Activated CD4-positive, alpha-beta T cell treated with anti-CD3 and anti-CD28 coated beads, Interleukin-2, amount 10 ng/mL, durations not matched to agents 7 days and 5 days (primary cell): Measurements from ENCODE around the gene CAPS. TPM values are rescaled to one million over a fixed set of nuclear protein-coding genes. Genes with fewer than 3 reads are reported as not detected.
A peak's percentile ranks its signal among the peaks of the same experiment; 100 is the strongest.

Experiments used
- CTCF ChIA-PET: fragments of 350-600 bp; sonication (Branson Sonifier 250); formaldehyde crosslinking; loops from one replicate; lab custom pipeline; 2021; ENCODE audit warnings: antibody characterized with exemption; lab: Charles Lee
- POLR2A ChIA-PET: fragments of 350-600 bp; sonication (Branson Sonifier 250); formaldehyde crosslinking; loops from one replicate; lab custom pipeline; 2021; ENCODE audit warnings: antibody characterized with exemption; lab: Charles Lee
- DNase-seq: peaks from one replicate; pipeline ENCODE4 v3.0.0-alpha.2; 2020
- H3K27ac Mint-ChIP-seq: one replicate; pipeline ENCODE4 v1.8.0; 2021; ENCODE audit warnings: mild to moderate bottlenecking, moderate library complexity, mixed read lengths
- H3K27me3 Mint-ChIP-seq: one replicate; pipeline ENCODE4 v1.8.0; 2021; ENCODE audit warnings: mixed read lengths
- H3K36me3 Mint-ChIP-seq: one replicate; pipeline ENCODE4 v1.8.0; 2021; ENCODE audit warnings: low read depth, mixed read lengths
- H3K4me1 Mint-ChIP-seq: one replicate; pipeline ENCODE4 v1.8.0; 2021; ENCODE audit warnings: mixed read lengths
- H3K4me3 Mint-ChIP-seq: one replicate; pipeline ENCODE4 v1.8.0; 2021; ENCODE audit warnings: mild to moderate bottlenecking, moderate library complexity, mixed read lengths
- H3K9me3 Mint-ChIP-seq: one replicate; pipeline ENCODE4 v1.8.0; 2021; ENCODE audit warnings: mixed read lengths
- total RNA-seq, 2 experiments: library from RNA; stranded (reverse); gene quantifications; one replicate each; pipeline ENCODE4 v1.2.3, GENCODE V29; 2021

Gene CAPS
- total RNA-seq, 2 experiments from 2014 or later: 17.2 to 21.0 TPM

GRCh38 chr19:5904352-5905113 lies 9.5 kb upstream of the CAPS start, which contains the start of gene VMAC:
TSS of gene VMAC (plus strand) at chr19:5904872. CDS start at chr19:5904891, 19 bp downstream.
- DNase-seq: peak; percentile 100
- Mint-ChIP-seq H3K36me3 (peaks cover 13% of the 10 kb centered on the region), H3K9me3 (no peaks in the 10 kb centered on the region), H3K4me3 (peak within 1 kb of the TSS; percentile 86), H3K27ac (peak within 1 kb of the TSS; percentile 100), H3K4me1 (peaks cover 32% of the 10 kb centered on the region), H3K27me3 (no peaks in the 10 kb centered on the region)
- ChIA-PET POLR2A (interaction anchor here (0.6 to 1.8 kb wide), 3 partner anchors 74 to 282 kb away, joined by 3 to 7 read pairs (median 4); partner anchors contain the start of genes RANBP3, SAFB and SAFB2), CTCF (interaction anchor here (0.8 to 4.9 kb wide), 3 partner anchors 24 to 100 kb away, joined by 3 to 39 read pairs (median 6); partner anchors contain the start of gene NRTN)

GRCh38 chr19:5905114-5905778 lies 8.8 kb upstream of the CAPS start:
- ChIA-PET POLR2A (no interaction called here), CTCF (interaction anchor here (4.9 kb wide), 1 partner anchor 101 kb away, joined by 39 read pairs; the partner anchor contains the start of gene NRTN)

GRCh38 chr19:5907241-5907640 lies 6.8 kb upstream of the CAPS start:
- H3K9me3 Mint-ChIP-seq: no peaks in the 10 kb centered on the region
- DNase-seq: no peak
- no peak overlapping the region for H3K27ac Mint-ChIP-seq
- POLR2A ChIA-PET: no interaction called here
- no peaks in the 10 kb centered on the region for H3K27me3 Mint-ChIP-seq
- H3K4me3 Mint-ChIP-seq: no peak overlapping the region
- CTCF ChIA-PET: interaction anchor here (2.0 kb wide), 1 partner anchor 103 kb away, joined by 7 read pairs; no protein-coding TSS in a partner anchor
- peaks cover 9% of the 10 kb centered on the region for H3K36me3 Mint-ChIP-seq
- peaks cover 19% of the 10 kb centered on the region for H3K4me1 Mint-ChIP-seq

More at GRCh38 chr19:5905114-5905778, 8.8 kb upstream of the CAPS start:
- Mint-ChIP-seq H3K9me3 (no peaks in the 10 kb centered on the region), H3K27ac (peak overlapping the region; percentile 85), H3K4me1 (peaks cover 30% of the 10 kb centered on the region), H3K27me3 (no peaks in the 10 kb centered on the region), H3K36me3 (peaks cover 14% of the 10 kb centered on the region), H3K4me3 (peak overlapping the region; percentile 86)
- no peak for DNase-seq

- H3K4me1 Mint-ChIP-seq: peaks cover 10% of the 10 kb centered on the region
- no peak for DNase-seq
- H3K36me3 Mint-ChIP-seq: peaks cover 5% of the 10 kb centered on the region
- no peaks in the 10 kb centered on the region for H3K9me3 Mint-ChIP-seq
- no peak overlapping the region for H3K27ac Mint-ChIP-seq
- POLR2A ChIA-PET: no interaction called here
- H3K27me3 Mint-ChIP-seq: no peaks in the 10 kb centered on the region
- CTCF ChIA-PET: interaction anchor here (1.3 to 2.0 kb wide), 2 partner anchors 39 to 105 kb away, joined by 5 to 7 read pairs; no protein-coding TSS in a partner anchor
- H3K4me3 Mint-ChIP-seq: no peak overlapping the region
Observed at GRCh38 chr19:5908773-5909442, 5.1 kb upstream of the CAPS start.

GRCh38 chr19:5910638-5910907 lies 3.5 kb upstream of the CAPS start:
- Mint-ChIP-seq H3K9me3 (no peaks in the 10 kb centered on the region), H3K27ac (no peak overlapping the region), H3K4me1 (peaks cover 10% of the 10 kb centered on the region), H3K27me3 (no peaks in the 10 kb centered on the region), H3K4me3 (no peak overlapping the region), H3K36me3 (peaks cover 5% of the 10 kb centered on the region)
- ChIA-PET POLR2A (no interaction called here), CTCF (no interaction called here)
- no peak for DNase-seq

- Mint-ChIP-seq H3K27me3 (no peaks in the 10 kb centered on the region), H3K9me3 (no peaks in the 10 kb centered on the region), H3K36me3 (peaks cover 7% of the 10 kb centered on the region), H3K4me1 (peaks cover 6% of the 10 kb centered on the region), H3K4me3 (no peak overlapping the region), H3K27ac (no peak overlapping the region)
- CTCF ChIA-PET: interaction anchor here (0.7 kb wide), 1 partner anchor 23 kb away, joined by 4 read pairs; no protein-coding TSS in a partner anchor
- POLR2A ChIA-PET: no interaction called here
- no peak for DNase-seq
Observed at GRCh38 chr19:5911366-5911765, 2.7 kb upstream of the CAPS start.

- Mint-ChIP-seq H3K4me1 (no peaks in the 10 kb centered on the region), H3K27ac (no peak overlapping the region), H3K27me3 (no peaks in the 10 kb centered on the region), H3K4me3 (no peak overlapping the region), H3K9me3 (no peaks in the 10 kb centered on the region), H3K36me3 (peaks cover 13% of the 10 kb centered on the region)
- POLR2A ChIA-PET: no interaction called here
- CTCF ChIA-PET: no interaction called here
- DNase-seq: no peak
Observed at GRCh38 chr19:5914358-5914774, 312 bp downstream of the CAPS start.

GRCh38 chr19:5914946-5915781 lies 1.1 kb downstream of the CAPS start:
- Mint-ChIP-seq H3K27ac (no peak overlapping the region), H3K9me3 (no peaks in the 10 kb centered on the region), H3K4me1 (no peaks in the 10 kb centered on the region), H3K36me3 (peaks cover 12% of the 10 kb centered on the region), H3K4me3 (no peak overlapping the region), H3K27me3 (no peaks in the 10 kb centered on the region)
- CTCF ChIA-PET: no interaction called here
- DNase-seq: no peak
- POLR2A ChIA-PET: no interaction called here

- no peak overlapping the region for H3K4me3 Mint-ChIP-seq
- H3K27ac Mint-ChIP-seq: no peak overlapping the region
- DNase-seq: no peak
- peaks cover 12% of the 10 kb centered on the region for H3K36me3 Mint-ChIP-seq
- POLR2A ChIA-PET: no interaction called here
- H3K9me3 Mint-ChIP-seq: no peaks in the 10 kb centered on the region
- no peaks in the 10 kb centered on the region for H3K27me3 Mint-ChIP-seq
- H3K4me1 Mint-ChIP-seq: no peaks in the 10 kb centered on the region
- CTCF ChIA-PET: no interaction called here
Observed at GRCh38 chr19:5915782-5916165, 1.7 kb downstream of the CAPS start.

GRCh38 chr19:5916181-5916708 lies 2.2 kb downstream of the CAPS start:
- Mint-ChIP-seq H3K27me3 (no peaks in the 10 kb centered on the region), H3K27ac (no peak overlapping the region), H3K4me1 (no peaks in the 10 kb centered on the region), H3K36me3 (peaks cover 12% of the 10 kb centered on the region), H3K4me3 (no peak overlapping the region), H3K9me3 (no peaks in the 10 kb centered on the region)
- ChIA-PET POLR2A (no interaction called here), CTCF (no interaction called here)
- DNase-seq: no peak

GRCh38 chr19:5917431-5918107 lies 3.5 kb downstream of the CAPS start:
- no peaks in the 10 kb centered on the region for H3K9me3 Mint-ChIP-seq
- H3K27me3 Mint-ChIP-seq: no peaks in the 10 kb centered on the region
- DNase-seq: no peak
- ChIA-PET POLR2A (no interaction called here), CTCF (no interaction called here)
- H3K36me3 Mint-ChIP-seq: peaks cover 16% of the 10 kb centered on the region
- H3K4me3 Mint-ChIP-seq: no peak overlapping the region
- H3K4me1 Mint-ChIP-seq: no peaks in the 10 kb centered on the region
- no peak overlapping the region for H3K27ac Mint-ChIP-seq
